ENCODE measurements around the gene CHN1.

CHN1 gene

GRCh38 chr2:174949988-174950687 is 55.0 kb downstream of the CHN1 start:
- H2AK5ac ChIP-seq (ENCODE audit: low read length): no peak overlapping the region
- H4K12ac ChIP-seq (ENCODE audit: low read depth, low read length): no peak overlapping the region
- no peak overlapping the region for H3K23ac ChIP-seq (ENCODE audit: low read length)
- H3K9me3 ChIP-seq (ENCODE audit: insufficient read depth, low read depth, low read length): no peaks in the 10 kb centered on the region
- H3K14ac ChIP-seq (ENCODE audit: low read length): no peak overlapping the region
- H4K8ac ChIP-seq (ENCODE audit: low read depth, low read length): no peak overlapping the region
- H3K4me1 ChIP-seq (ENCODE audit: control insufficient read depth in 1 of 2, insufficient read depth in 2 of 2, low read length in 2 of 2): no peaks in the 10 kb centered on the region
- H3K27ac ChIP-seq (ENCODE audit: low read depth, low read length): no peak overlapping the region
- no peaks in the 10 kb centered on the region for H3K36me3 ChIP-seq (ENCODE audit: control insufficient read depth in 1 of 2, insufficient read depth in 2 of 2, low read length in 2 of 2)
- no peaks in the 10 kb centered on the region for H3K79me2 ChIP-seq (ENCODE audit: control insufficient read depth, insufficient read depth, low read length, poor library complexity)
- H3K79me1 ChIP-seq (ENCODE audit: low read length): no peaks in the 10 kb centered on the region
- no peak overlapping the region for H3K18ac ChIP-seq (ENCODE audit: low read length)
- H4K91ac ChIP-seq (ENCODE audit: low read depth, low read length): no peak overlapping the region
- H3K4me2 ChIP-seq (ENCODE audit: low read length): no peak overlapping the region
- no CpG with 5 or more reads among the region's 8 CpGs for WGBS (ENCODE audit: extremely low coverage, insufficient coverage, insufficient read length)
- no peak overlapping the region for H2AFZ ChIP-seq (ENCODE audit: insufficient read depth, low read length, poor library complexity)
- no peak overlapping the region for H3K4me3 ChIP-seq (ENCODE audit: low read depth, low read length)
- H2BK120ac ChIP-seq (ENCODE audit: insufficient read depth, low read length, poor library complexity): no peak overlapping the region
- no peak overlapping the region for H3K9ac ChIP-seq (ENCODE audit: low read length)
- no peak overlapping the region for H3K4ac ChIP-seq (ENCODE audit: low read depth, low read length)
- peak; percentile 66 to 83 for DNase-seq
- no peak overlapping the region for H2BK12ac ChIP-seq (ENCODE audit: low read length)
- H3K27me3 ChIP-seq (ENCODE audit: insufficient read depth, low read length): no peaks in the 10 kb centered on the region
- no peak overlapping the region for H2BK5ac ChIP-seq (ENCODE audit: low read depth, low read length, poor library complexity)

GRCh38 chr2:174945601-174946260 is 59.5 kb downstream of the CHN1 start:
- no peaks in the 10 kb centered on the region for H3K27me3 ChIP-seq (ENCODE audit: insufficient read depth, low read length)
- no peaks in the 10 kb centered on the region for H3K36me3 ChIP-seq (ENCODE audit: control insufficient read depth in 1 of 2, insufficient read depth in 2 of 2, low read length in 2 of 2)
- H3K4me2 ChIP-seq (ENCODE audit: low read length): no peak overlapping the region
- no peak overlapping the region for H3K18ac ChIP-seq (ENCODE audit: low read length)
- no peaks in the 10 kb centered on the region for H3K9me3 ChIP-seq (ENCODE audit: insufficient read depth, low read depth, low read length)
- H3K79me1 ChIP-seq (ENCODE audit: low read length): no peaks in the 10 kb centered on the region
- no peak overlapping the region for H2AFZ ChIP-seq (ENCODE audit: insufficient read depth, low read length, poor library complexity)
- H4K8ac ChIP-seq (ENCODE audit: low read depth, low read length): no peak overlapping the region
- H3K79me2 ChIP-seq (ENCODE audit: control insufficient read depth, insufficient read depth, low read length, poor library complexity): no peaks in the 10 kb centered on the region
- H3K4me1 ChIP-seq (ENCODE audit: control insufficient read depth in 1 of 2, insufficient read depth in 2 of 2, low read length in 2 of 2): no peaks in the 10 kb centered on the region
- H2AK5ac ChIP-seq (ENCODE audit: low read length): no peak overlapping the region
- H3K4ac ChIP-seq (ENCODE audit: low read depth, low read length): no peak overlapping the region
- no peak overlapping the region for H2BK120ac ChIP-seq (ENCODE audit: insufficient read depth, low read length, poor library complexity)
- no peak overlapping the region for H3K14ac ChIP-seq (ENCODE audit: low read length)
- no peak overlapping the region for H3K23ac ChIP-seq (ENCODE audit: low read length)
- H3K27ac ChIP-seq (ENCODE audit: low read depth, low read length): no peak overlapping the region
- H4K12ac ChIP-seq (ENCODE audit: low read depth, low read length): no peak overlapping the region
- WGBS (ENCODE audit: extremely low coverage, insufficient coverage, insufficient read length): no CpG with 5 or more reads among the region's 3 CpGs
- no peak overlapping the region for H4K91ac ChIP-seq (ENCODE audit: low read depth, low read length)
- DNase-seq: no peak
- H3K9ac ChIP-seq (ENCODE audit: low read length): no peak overlapping the region
- H2BK12ac ChIP-seq (ENCODE audit: low read length): no peak overlapping the region
- no peak overlapping the region for H2BK5ac ChIP-seq (ENCODE audit: low read depth, low read length, poor library complexity)
- no peak overlapping the region for H3K4me3 ChIP-seq (ENCODE audit: low read depth, low read length)

GRCh38 chr2:174939046-174939445 is 66.1 kb downstream of the CHN1 start:
- no peak for DNase-seq
- Histone ChIP-seq H2AFZ (ENCODE audit: insufficient read depth, low read length, poor library complexity) (no peak overlapping the region), H3K27ac (ENCODE audit: low read depth, low read length) (no peak overlapping the region), H2BK5ac (ENCODE audit: low read depth, low read length, poor library complexity) (no peak overlapping the region), H4K12ac (ENCODE audit: low read depth, low read length) (no peak overlapping the region), H2BK12ac (ENCODE audit: low read length) (no peak overlapping the region), H3K4ac (ENCODE audit: low read depth, low read length) (no peak overlapping the region), H2AK5ac (ENCODE audit: low read length) (no peak overlapping the region), H3K4me1 (ENCODE audit: control insufficient read depth in 1 of 2, insufficient read depth in 2 of 2, low read length in 2 of 2) (no peaks in the 10 kb centered on the region), H3K9me3 (ENCODE audit: insufficient read depth, low read depth, low read length) (peaks cover 2% of the 10 kb centered on the region), H4K91ac (ENCODE audit: low read depth, low read length) (no peak overlapping the region), H3K23ac (ENCODE audit: low read length) (no peak overlapping the region), H3K79me2 (ENCODE audit: control insufficient read depth, insufficient read depth, low read length, poor library complexity) (no peaks in the 10 kb centered on the region), H3K18ac (ENCODE audit: low read length) (no peak overlapping the region), H3K4me3 (ENCODE audit: low read depth, low read length) (no peak overlapping the region), H3K4me2 (ENCODE audit: low read length) (no peak overlapping the region), H3K79me1 (ENCODE audit: low read length) (no peaks in the 10 kb centered on the region), H2BK120ac (ENCODE audit: insufficient read depth, low read length, poor library complexity) (no peak overlapping the region), H4K8ac (ENCODE audit: low read depth, low read length) (no peak overlapping the region), H3K14ac (ENCODE audit: low read length) (no peak overlapping the region), H3K27me3 (ENCODE audit: insufficient read depth, low read length) (no peaks in the 10 kb centered on the region), H3K9ac (ENCODE audit: low read length) (no peak overlapping the region), H3K36me3 (ENCODE audit: control insufficient read depth in 1 of 2, insufficient read depth in 2 of 2, low read length in 2 of 2) (peaks cover 2% of the 10 kb centered on the region in 2 experiments)
- WGBS (ENCODE audit: extremely low coverage, insufficient coverage, insufficient read length): no CpG with 5 or more reads among the region's 1 CpG

- Histone ChIP-seq H3K9me3 (ENCODE audit: insufficient read depth, low read depth, low read length) (peaks cover 2% of the 10 kb centered on the region), H3K23ac (ENCODE audit: low read length) (peak overlapping the region; percentile 77), H2AK5ac (ENCODE audit: low read length) (no peak overlapping the region), H3K14ac (ENCODE audit: low read length) (no peak overlapping the region), H4K91ac (ENCODE audit: low read depth, low read length) (no peak overlapping the region), H3K27ac (ENCODE audit: low read depth, low read length) (no peak overlapping the region), H3K27me3 (ENCODE audit: insufficient read depth, low read length) (no peaks in the 10 kb centered on the region), H3K4me3 (ENCODE audit: low read depth, low read length) (no peak overlapping the region), H4K8ac (ENCODE audit: low read depth, low read length) (no peak overlapping the region), H3K4me1 (ENCODE audit: control insufficient read depth in 1 of 2, insufficient read depth in 2 of 2, low read length in 2 of 2) (peaks cover 0 to 4% of the 10 kb centered on the region in 2 experiments), H3K9ac (ENCODE audit: low read length) (no peak overlapping the region), H3K79me2 (ENCODE audit: control insufficient read depth, insufficient read depth, low read length, poor library complexity) (no peaks in the 10 kb centered on the region), H3K79me1 (ENCODE audit: low read length) (peaks cover 4% of the 10 kb centered on the region), H3K18ac (ENCODE audit: low read length) (no peak overlapping the region), H4K12ac (ENCODE audit: low read depth, low read length) (no peak overlapping the region), H3K36me3 (ENCODE audit: control insufficient read depth in 1 of 2, insufficient read depth in 2 of 2, low read length in 2 of 2) (peaks cover 2% of the 10 kb centered on the region in 2 experiments), H2AFZ (ENCODE audit: insufficient read depth, low read length, poor library complexity) (no peak overlapping the region), H2BK120ac (ENCODE audit: insufficient read depth, low read length, poor library complexity) (no peak overlapping the region), H2BK5ac (ENCODE audit: low read depth, low read length, poor library complexity) (no peak overlapping the region), H3K4ac (ENCODE audit: low read depth, low read length) (no peak overlapping the region), H3K4me2 (ENCODE audit: low read length) (no peak overlapping the region), H2BK12ac (ENCODE audit: low read length) (no peak overlapping the region)
- peak; percentile 70 to 83 for DNase-seq
- no CpG with 5 or more reads among the region's 3 CpGs for WGBS (ENCODE audit: extremely low coverage, insufficient coverage, insufficient read length)
Observed at GRCh38 chr2:174931724-174932123, 73.5 kb downstream of the CHN1 start.
